Astrocyte of the hippocampus (primary cell): ENCODE measurements around the gene ABHD17B.

Source experiments
- DNase-seq: peaks from one replicate; pipeline ENCODE4 v3.0.0; 2011; ENCODE audit warnings: low read depth, low spot score

The ABHD17B gene

DNA sequence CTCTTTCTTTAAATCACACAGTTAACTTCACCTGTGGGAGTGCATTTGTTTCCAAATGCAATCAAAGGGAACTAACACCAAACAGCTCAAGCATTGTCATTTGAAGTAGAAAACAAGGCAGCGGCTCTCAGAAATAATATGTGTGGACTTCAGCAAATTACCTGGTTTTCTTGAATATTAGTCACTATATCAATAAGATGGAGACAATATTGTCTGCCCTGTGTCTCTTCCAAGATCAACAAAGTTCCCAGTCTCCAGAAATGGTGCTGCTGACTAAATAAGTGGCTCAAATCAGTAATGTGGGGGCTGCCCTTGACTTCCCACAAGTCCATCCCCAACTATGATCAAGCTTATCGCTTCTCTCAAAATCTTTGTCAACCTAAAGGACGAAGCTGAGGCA lies 89.6 kb downstream of the ABHD17B start:
- DNase-seq: no peak

DNA sequence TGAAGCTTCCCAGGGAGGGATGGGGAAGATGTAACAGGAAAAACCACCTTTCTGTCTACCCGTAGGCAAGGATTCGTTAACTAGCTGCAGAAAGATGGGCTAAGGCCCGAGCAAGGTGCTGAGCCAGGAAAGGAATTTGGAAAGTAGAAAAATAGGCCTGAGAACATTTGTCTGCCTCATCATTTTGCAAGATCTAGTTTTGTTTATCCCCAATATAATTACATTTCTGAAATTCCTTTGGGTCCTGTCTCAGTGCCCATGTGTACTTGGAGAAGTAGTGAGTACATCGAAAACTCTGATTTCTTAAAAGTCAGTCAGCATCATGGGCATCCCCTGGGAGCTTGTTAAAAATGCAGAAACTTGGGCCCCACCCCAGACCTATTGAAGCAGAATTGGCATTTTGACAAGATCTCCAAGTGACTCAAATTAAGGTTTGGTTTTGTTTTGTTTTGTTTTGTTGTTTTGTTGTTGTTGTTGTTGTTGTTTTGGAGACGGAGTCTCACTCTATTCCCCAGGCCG lies 90.5 kb downstream of the ABHD17B start:
- DNase-seq: no peak

DNA sequence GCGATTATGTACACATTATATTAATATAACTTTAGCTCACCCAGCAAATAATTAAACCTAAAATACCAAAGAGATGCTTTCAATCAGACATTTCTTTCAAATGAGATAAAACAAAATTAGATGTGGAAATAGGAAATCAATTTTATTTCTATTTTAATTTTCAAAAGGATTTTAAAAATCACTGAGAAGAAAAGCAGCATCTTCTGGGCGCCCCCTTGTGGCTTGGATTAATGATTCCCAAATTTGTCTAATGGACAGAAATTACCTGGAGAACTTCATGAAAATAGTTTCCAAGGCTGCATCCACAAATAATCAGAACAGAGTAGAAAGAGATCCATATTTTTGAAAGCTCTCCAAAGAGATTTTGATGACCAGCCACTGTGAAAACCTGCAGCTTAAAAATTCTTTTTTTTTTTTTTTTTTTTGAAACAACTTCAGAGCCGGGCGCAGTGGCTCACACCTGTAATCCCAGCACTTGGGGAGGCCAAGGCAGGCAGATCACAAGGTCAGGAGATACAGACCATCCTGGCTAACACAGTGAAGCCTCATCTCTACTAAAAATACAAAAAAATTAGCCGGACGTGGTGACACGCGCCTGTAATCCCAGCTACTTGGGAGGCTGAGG lies 91.8 kb downstream of the ABHD17B start:
- peak; percentile 54 for DNase-seq

DNA sequence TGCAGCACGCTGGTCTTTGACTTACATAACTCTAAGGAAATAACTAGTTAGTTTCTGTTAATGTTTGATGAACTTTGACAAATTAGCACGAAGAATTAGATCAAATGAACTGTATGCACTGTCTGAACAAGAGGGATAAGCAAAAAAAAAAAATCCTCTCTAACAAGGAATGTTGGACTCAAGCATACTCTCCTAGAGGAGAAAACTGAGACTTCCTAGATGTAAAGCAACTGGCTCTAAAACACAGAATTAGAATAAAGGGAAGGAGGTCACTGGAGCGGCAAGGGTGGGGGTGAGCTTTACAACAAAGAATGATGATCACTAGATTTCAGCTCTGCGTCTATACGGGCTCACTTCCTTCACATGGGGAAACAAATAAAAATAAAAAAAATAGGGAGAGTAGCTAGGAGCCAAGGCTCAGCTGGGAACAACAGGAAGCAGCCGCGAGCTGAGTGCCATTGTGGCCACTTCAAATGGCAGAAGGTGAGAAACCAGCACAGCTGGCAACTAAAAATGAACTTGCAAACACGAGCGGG lies 94.0 kb downstream of the ABHD17B start:
- no peak for DNase-seq
